Caki2 (cell line): Measurements from ENCODE around the gene NDUFS1. TPM values are rescaled to one million over a fixed set of nuclear protein-coding genes. Genes with fewer than 3 reads are reported as not detected.
"Not testable (repeated sequence)": the region's sequence is repeated elsewhere in the genome, so short reads cannot be mapped to it uniquely, and the experiment has no call there.

Experiments used
- DNase-seq: peaks from one replicate; pipeline ENCODE4 v3.0.0-alpha.2; 2015; ENCODE audit warnings: low read depth
- in situ Hi-C: cut with HindIII; loops from 2 replicates; pipeline ENCODE4 v1.10.0; 2016; ENCODE audit warnings: low sequenced_read_pairs, low pct_unique_long_range_greater_than_20kb, mixed read lengths
- total RNA-seq: library from RNA; depleted of rRNA; stranded (reverse); fragments of >200 nt; shearing (Covaris generic); gene quantifications from 2 replicates; pipeline ENCODE4 v1.2.3, GENCODE V29; 2014; ENCODE audit warnings: low replicate concordance

NDUFS1 gene
- total RNA-seq, 1 experiment from 2014 or later: 75.5 TPM

- in situ Hi-C loops: no loop called here
- DNase-seq: no peak
Measured at GRCh38 chr2:206115026-206115578, 44.1 kb downstream of the NDUFS1 start.

GRCh38 chr2:206112846-206113547, 46.2 kb downstream of the NDUFS1 start:
- no peak for DNase-seq
- in situ Hi-C loops: no loop called here

- no peak for DNase-seq
- in situ Hi-C loops: no loop called here
Measured at GRCh38 chr2:206112108-206112507, 47.1 kb downstream of the NDUFS1 start.

- no peak for DNase-seq
- in situ Hi-C loops: no loop called here
Measured at GRCh38 chr2:206108713-206109112, 50.5 kb downstream of the NDUFS1 start.

- DNase-seq: peak; percentile 53
- in situ Hi-C loops: no loop called here
Measured at GRCh38 chr2:206105541-206105940, 53.7 kb downstream of the NDUFS1 start.

GRCh38 chr2:206105038-206105437, 54.2 kb downstream of the NDUFS1 start:
- no peak for DNase-seq
- in situ Hi-C loops: no loop called here

- in situ Hi-C loops, DNase-seq: not testable (repeated sequence)
Measured at GRCh38 chr2:206098872-206099271, 60.4 kb downstream of the NDUFS1 start.

GRCh38 chr2:206098471-206098870, 60.8 kb downstream of the NDUFS1 start:
- DNase-seq: no peak
- in situ Hi-C loops: no loop called here

- in situ Hi-C loops: no loop called here
- DNase-seq: no peak
Measured at GRCh38 chr2:206096876-206097275, 62.4 kb downstream of the NDUFS1 start.

- no peak for DNase-seq
- in situ Hi-C loops: no loop called here
Measured at GRCh38 chr2:206095536-206096332, 63.5 kb downstream of the NDUFS1 start.

- in situ Hi-C loops: no loop called here
- DNase-seq: no peak
Measured at GRCh38 chr2:206092297-206092696, 66.9 kb downstream of the NDUFS1 start.

GRCh38 chr2:206088248-206088647, 71.0 kb downstream of the NDUFS1 start:
- DNase-seq: no peak
- in situ Hi-C loops: no loop called here

GRCh38 chr2:206086716-206087350, 72.4 kb downstream of the NDUFS1 start:
- in situ Hi-C loops: no loop called here
- DNase-seq: no peak

GRCh38 chr2:206085742-206086445, 73.3 kb downstream of the NDUFS1 start, which contains the start of gene INO80D:
Gene INO80D, minus strand, starts transcription at chr2:206086174. Its CDS starts 23,158 bp downstream, at chr2:206063016.
- in situ Hi-C loops: no loop called here
- DNase-seq: peak; percentile 89

- DNase-seq: peak; percentile 23
- in situ Hi-C loops: no loop called here
Measured at GRCh38 chr2:206084870-206085741, 74.1 kb downstream of the NDUFS1 start.

- peak; percentile 82 for DNase-seq
- in situ Hi-C loops: no loop called here
Measured at GRCh38 chr2:206084439-206084869, 74.8 kb downstream of the NDUFS1 start.
